Measurements from ENCODE around the gene INTS1. TPM values are rescaled to one million over a fixed set of nuclear protein-coding genes. Genes with fewer than 3 reads are reported as not detected.

Gene INTS1
- 10 to 100 TPM; 66.3 to 72.9 TPM for total RNA-seq

GRCh38 chr7:1503816-1504775, at the start of gene INTS1:
Gene INTS1, minus strand, starts transcription at chr7:1504389. Its CDS starts 429 bp downstream, at chr7:1503960.
- peak; percentile 92 to 95 (median 93) for DNase-seq
- peak; percentile 84 for ATAC-seq
- TF ChIP-seq POLR2A (IDR thresholded peaks at IDR 0.05): peak; percentile 68 to 76 (median 75)
- TF ChIP-seq, protein P1, sequence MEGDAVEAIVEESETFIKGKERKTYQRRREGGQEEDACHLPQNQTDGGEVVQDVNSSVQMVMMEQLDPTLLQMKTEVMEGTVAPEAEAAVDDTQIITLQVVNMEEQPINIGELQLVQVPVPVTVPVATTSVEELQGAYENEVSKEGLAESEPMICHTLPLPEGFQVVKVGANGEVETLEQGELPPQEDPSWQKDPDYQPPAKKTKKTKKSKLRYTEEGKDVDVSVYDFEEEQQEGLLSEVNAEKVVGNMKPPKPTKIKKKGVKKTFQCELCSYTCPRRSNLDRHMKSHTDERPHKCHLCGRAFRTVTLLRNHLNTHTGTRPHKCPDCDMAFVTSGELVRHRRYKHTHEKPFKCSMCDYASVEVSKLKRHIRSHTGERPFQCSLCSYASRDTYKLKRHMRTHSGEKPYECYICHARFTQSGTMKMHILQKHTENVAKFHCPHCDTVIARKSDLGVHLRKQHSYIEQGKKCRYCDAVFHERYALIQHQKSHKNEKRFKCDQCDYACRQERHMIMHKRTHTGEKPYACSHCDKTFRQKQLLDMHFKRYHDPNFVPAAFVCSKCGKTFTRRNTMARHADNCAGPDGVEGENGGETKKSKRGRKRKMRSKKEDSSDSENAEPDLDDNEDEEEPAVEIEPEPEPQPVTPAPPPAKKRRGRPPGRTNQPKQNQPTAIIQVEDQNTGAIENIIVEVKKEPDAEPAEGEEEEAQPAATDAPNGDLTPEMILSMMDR (IDR thresholded peaks at IDR 0.05): peak; percentile 56 to 100 (median 94)
- intact Hi-C loops (cut with DNase I): loop anchor here (5.0 kb wide), 1 partner anchor 43 kb away; no protein-coding TSS in a partner anchor
- WGBS, 2 donors: 0 to 1% methylated on average over 9 to 117 of the region's 118 CpGs
- peaks cover 0 to 13% of the 10 kb centered on the region in 2 donors for H3K36me3 ChIP-seq (replicated peaks in 1 of 2; ENCODE audit: insufficient read depth in 1 of 2, low read depth in 2 of 2)
- no peaks in the 10 kb centered on the region for H3K27me3 ChIP-seq
- peak within 1 kb of the TSS; percentile 71 to 100 for H3K4me3 ChIP-seq
- H3K4me1 ChIP-seq: peaks cover 63% of the 10 kb centered on the region
- peak within 1 kb of the TSS in 3 of 4 donors; percentile 75 to 91 (median 79) for H3K27ac ChIP-seq
- no peaks in the 10 kb centered on the region for H3K9me3 ChIP-seq

GRCh38 chr7:1553512-1554210, 49.5 kb upstream of the INTS1 start:
- ATAC-seq: no peak
- no peak for DNase-seq
- Histone ChIP-seq H3K4me3 (no peak overlapping the region), H3K9me3 (no peaks in the 10 kb centered on the region), H3K36me3 (replicated peaks in 1 of 2; ENCODE audit: insufficient read depth in 1 of 2, low read depth in 2 of 2) (peaks cover 0 to 10% of the 10 kb centered on the region in 2 donors), H3K27me3 (no peaks in the 10 kb centered on the region), H3K27ac (peak overlapping the region in 3 of 4 donors; percentile 95 to 99 (median 98)), H3K4me1 (peaks cover 42% of the 10 kb centered on the region)
- WGBS, 2 donors: 67 to 91% methylated on average over 4 to 27 of the region's 28 CpGs
- intact Hi-C loops (cut with DNase I): no loop called here
- TF ChIP-seq, protein P1 (IDR thresholded peaks at IDR 0.05): no peak
- TF ChIP-seq POLR2A (IDR thresholded peaks at IDR 0.05): no peak

GRCh38 chr7:1552200-1552599, 48.0 kb upstream of the INTS1 start:
- no peak overlapping the region for H3K27ac ChIP-seq
- no peaks in the 10 kb centered on the region for H3K27me3 ChIP-seq
- DNase-seq (no peak), ATAC-seq (no peak)
- peaks cover 0 to 13% of the 10 kb centered on the region in 2 donors for H3K36me3 ChIP-seq (replicated peaks in 1 of 2; ENCODE audit: insufficient read depth in 1 of 2, low read depth in 2 of 2)
- no peaks in the 10 kb centered on the region for H3K9me3 ChIP-seq
- peaks cover 39% of the 10 kb centered on the region for H3K4me1 ChIP-seq
- 86 to 91% methylated on average over 7 of the region's 7 CpGs for WGBS, 2 donors
- no peak overlapping the region for H3K4me3 ChIP-seq
- intact Hi-C loops (cut with DNase I): no loop called here
- no peak for TF ChIP-seq POLR2A (IDR thresholded peaks at IDR 0.05)
- TF ChIP-seq, protein P1 (IDR thresholded peaks at IDR 0.05): no peak

DNA sequence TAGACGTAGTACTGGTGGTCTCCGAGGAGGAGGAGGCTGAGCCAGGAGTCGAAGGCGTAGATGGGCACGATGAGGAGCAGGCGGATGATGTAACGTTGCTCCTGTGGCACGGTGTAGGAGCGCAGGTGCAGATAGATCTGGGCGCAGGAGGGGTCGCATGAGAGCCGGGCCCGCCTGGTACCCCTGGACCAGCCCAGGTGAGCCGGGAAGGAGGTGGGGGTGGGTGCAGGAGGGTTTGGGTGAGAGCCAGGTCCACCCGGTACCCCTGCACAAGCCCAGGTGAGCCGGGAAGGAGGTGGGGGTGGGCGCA, 46.6 kb upstream of the INTS1 start:
- TF ChIP-seq, protein P1 (IDR thresholded peaks at IDR 0.05): no peak
- no peak for TF ChIP-seq POLR2A (IDR thresholded peaks at IDR 0.05)
- Histone ChIP-seq H3K27me3 (no peaks in the 10 kb centered on the region), H3K4me3 (no peak overlapping the region), H3K36me3 (replicated peaks in 1 of 2; ENCODE audit: insufficient read depth in 1 of 2, low read depth in 2 of 2) (peaks cover 0 to 13% of the 10 kb centered on the region in 2 donors), H3K4me1 (peaks cover 34% of the 10 kb centered on the region), H3K27ac (no peak overlapping the region), H3K9me3 (no peaks in the 10 kb centered on the region)
- DNase-seq: no peak
- WGBS, 2 donors: 91 to 96% methylated on average over 10 to 11 of the region's 17 CpGs
- no peak for ATAC-seq
- intact Hi-C loops (cut with DNase I): no loop called here
